ENCODE measurements around the gene KRTAP13-1.

KRTAP13-1 gene

GRCh38 chr21:30395731-30396130 lies at the start of gene KRTAP13-1:
Gene KRTAP13-1, plus strand, starts transcription at chr21:30396031. Its CDS starts 56 bp downstream, at chr21:30396087.
- no peak for DNase-seq

- DNase-seq, result no peak
These were observed 47.3 kb upstream of the KRTAP13-1 start, which contains the start of gene KRTAP23-1 for GRCh38 chr21:30348506-30348905. Gene KRTAP23-1, minus strand, starts transcription at chr21:30348606. Its CDS starts 0 bp downstream, at chr21:30348606.

GRCh38 chr21:30349572-30349971 lies 46.3 kb upstream of the KRTAP13-1 start:
- DNase-seq, result no peak

GRCh38 chr21:30351534-30351933 lies 44.3 kb upstream of the KRTAP13-1 start:
- DNase-seq, result no peak

- DNase-seq, result no peak
These were observed 41.4 kb upstream of the KRTAP13-1 start for GRCh38 chr21:30354308-30355005.

- no peak for DNase-seq
These were observed 39.9 kb upstream of the KRTAP13-1 start for GRCh38 chr21:30355906-30356305.

- no peak for DNase-seq
These were observed 23.6 kb upstream of the KRTAP13-1 start, which contains the start of gene KRTAP13-2 for GRCh38 chr21:30372139-30372770. Gene KRTAP13-2, minus strand, starts transcription at chr21:30372271. Its CDS starts 58 bp downstream, at chr21:30372213.

- no peak for DNase-seq
These were observed 13.6 kb upstream of the KRTAP13-1 start for GRCh38 chr21:30382201-30382600.

- no peak for DNase-seq
These were observed 4.3 kb upstream of the KRTAP13-1 start for GRCh38 chr21:30391492-30392025.

- peak in 1 of 2 donors; percentile 0 for DNase-seq
These were observed 13.1 kb downstream of the KRTAP13-1 start for GRCh38 chr21:30408782-30409494.

GRCh38 chr21:30415993-30416392 lies 20.2 kb downstream of the KRTAP13-1 start:
- DNase-seq, result no peak

GRCh38 chr21:30425826-30426225 lies 30.0 kb downstream of the KRTAP13-1 start, which contains the start of gene KRTAP13-3:
Gene KRTAP13-3, minus strand, starts transcription at chr21:30425926. Its CDS starts 14 bp downstream, at chr21:30425912.
- no peak for DNase-seq

GRCh38 chr21:30426731-30427130 lies 30.9 kb downstream of the KRTAP13-1 start:
- DNase-seq, result no peak

- DNase-seq, result no peak
These were observed 34.4 kb downstream of the KRTAP13-1 start, which contains the start of gene KRTAP13-4 for GRCh38 chr21:30430170-30430655. Gene KRTAP13-4, plus strand, starts transcription at chr21:30430220. Its CDS starts 56 bp downstream, at chr21:30430276.

GRCh38 chr21:30434033-30434631 lies 38.3 kb downstream of the KRTAP13-1 start:
- DNase-seq, result peak in 1 of 2 donors; percentile 2

- no peak for DNase-seq
These were observed 41.3 kb downstream of the KRTAP13-1 start for GRCh38 chr21:30437010-30437565.

- no peak for DNase-seq
These were observed 44.1 kb downstream of the KRTAP13-1 start, which contains the start of gene KRTAP15-1 for GRCh38 chr21:30439975-30440374. Gene KRTAP15-1, plus strand, starts transcription at chr21:30440275. Its CDS starts 53 bp downstream, at chr21:30440328.

- no peak for DNase-seq
These were observed 47.4 kb downstream of the KRTAP13-1 start for GRCh38 chr21:30443226-30443625.

GRCh38 chr21:30444204-30444603 lies 48.4 kb downstream of the KRTAP13-1 start:
- DNase-seq, result no peak
